SK-N-SH (cell line): ENCODE measurements around the gene FRS3. TPM values are rescaled to one million over a fixed set of nuclear protein-coding genes. Genes with fewer than 3 reads are reported as not detected.

ENCODE experiments used
- CTCF ChIA-PET: fragments of 300-600, 350-600 bp; formaldehyde crosslinking; extraction: SDS; loops from one replicate; lab custom pipeline; 2021; lab: Yijun Ruan, JAX
- POLR2A ChIA-PET: fragments of 350-600 bp; sonication (Branson Sonifier 250); formaldehyde crosslinking; extraction: SDS; loops from one replicate; lab custom pipeline; 2020; ENCODE audit warnings: antibody characterized with exemption, inconsistent platforms; lab: Yijun Ruan, JAX
- DNase-seq: peaks from one replicate; pipeline ENCODE4 v3.0.0; 2012
- H2AFZ ChIP-seq: fragments of 200-600 bp; sonication (generic); 2 replicates; pipeline ENCODE4 v1.8.1; 2016; ENCODE audit warnings: antibody characterized with exemption, mild to moderate bottlenecking, low read depth
- H3F3A ChIP-seq: fragments of 200-600 bp; sonication (generic); replicated peaks from 2 replicates; pipeline ENCODE3; 2016; ENCODE audit warnings: antibody characterized with exemption, mild to moderate bottlenecking; ENCODE audit not compliant: insufficient read depth
- H3K27ac ChIP-seq, 2 experiments: fragments of 200-500 bp in 1 of 2; fragments of 200-600 bp in 1 of 2; sonication (Bioruptor generic) in 1 of 2; sonication (generic), shearing (Covaris generic) in 1 of 2; 2 replicates each; pipeline versions ENCODE4 v1.5.1 to v1.6.1; 2014 to 2016; ENCODE audit warnings: low read depth in 2 of 2, inconsistent platforms in 1 of 2, low read length in 1 of 2, mild to moderate bottlenecking in 1 of 2, mixed read lengths in 1 of 2
- H3K27me3 ChIP-seq: fragments of 200-600 bp; sonication (generic), shearing (Covaris generic); 2 replicates; pipeline ENCODE4 v1.6.1; 2016; ENCODE audit warnings: mixed run types; ENCODE audit not compliant: insufficient read depth
- H3K36me3 ChIP-seq, 2 experiments: fragments of 200-500 bp in 1 of 2; fragments of 200-600 bp in 1 of 2; sonication (Bioruptor generic) in 1 of 2; sonication (generic) in 1 of 2; replicated peaks in 1 of 2; 2 replicates each; pipeline versions ENCODE3 to v1.5.1; 2014 to 2016; ENCODE audit warnings: low read length in 1 of 2, mild to moderate bottlenecking in 1 of 2; ENCODE audit not compliant: insufficient read depth in 2 of 2, control insufficient read depth in 1 of 2
- H3K4me1 ChIP-seq, 2 experiments: fragments of 200-500 bp in 1 of 2; fragments of 200-600 bp in 1 of 2; sonication (Bioruptor generic) in 1 of 2; sonication (generic), shearing (Covaris generic) in 1 of 2; 2 replicates each; pipeline versions ENCODE4 v1.5.1 to v1.6.1; 2014 to 2016; ENCODE audit warnings: low read depth in 1 of 2, low read length in 1 of 2, mixed run types in 1 of 2; ENCODE audit not compliant: insufficient read depth in 2 of 2, control insufficient read depth in 1 of 2
- H3K4me2 ChIP-seq: fragments of 200-600 bp; sonication (generic), shearing (Covaris generic); 2 replicates; pipeline ENCODE4 v1.6.1; 2017; ENCODE audit warnings: mixed run types
- H3K4me3 ChIP-seq, 2 experiments: fragments of 200-500 bp in 1 of 2; fragments of 200-600 bp in 1 of 2; sonication (Bioruptor generic) in 1 of 2; sonication (generic), shearing (Covaris generic) in 1 of 2; 2 replicates each; pipeline versions ENCODE4 v1.5.1 to v1.8.1; 2014 to 2016; ENCODE audit warnings: low read depth in 2 of 2, inconsistent platforms in 1 of 2, low read length in 1 of 2, mild to moderate bottlenecking in 1 of 2, mixed read lengths in 1 of 2, moderate library complexity in 1 of 2
- H3K79me2 ChIP-seq: fragments of 200-600 bp; sonication (generic); 2 replicates; pipeline ENCODE4 v1.8.1; 2017; ENCODE audit warnings: mild to moderate bottlenecking; ENCODE audit not compliant: insufficient read depth
- H3K9ac ChIP-seq: fragments of 200-600 bp; sonication (generic); 2 replicates; pipeline ENCODE4 v1.6.1; 2017; ENCODE audit warnings: mixed run types
- H3K9me2 ChIP-seq: fragments of 200-600 bp; sonication (generic); 2 replicates; pipeline ENCODE4 v1.6.1; 2017; ENCODE audit warnings: mixed run types
- H3K9me3 ChIP-seq: fragments of 200-600 bp; sonication (generic); 2 replicates; pipeline ENCODE4 v1.6.1; 2017; ENCODE audit warnings: mixed run types, mild to moderate bottlenecking, moderate library complexity
- H4K20me1 ChIP-seq: fragments of 200-600 bp; sonication (generic); 2 replicates; pipeline ENCODE4 v1.6.1; 2017; ENCODE audit warnings: mild to moderate bottlenecking, mixed run types; ENCODE audit not compliant: insufficient read depth
- ELF1 ChIP-seq: IDR thresholded peaks from 2 replicates; pipeline ENCODE4 v1.4.0; 2012
- FOSL2 ChIP-seq: IDR thresholded peaks from 2 replicates; pipeline ENCODE4 v1.4.0; 2012; ENCODE audit warnings: low read depth, mild to moderate bottlenecking, moderate library complexity, borderline replicate concordance
- FOXJ3 ChIP-seq: sonication (generic); formaldehyde crosslinking; IDR thresholded peaks from 2 replicates; pipeline ENCODE4 v1.5.1; 2020; ENCODE audit warnings: mild to moderate bottlenecking, missing genetic modification reagents
- FOXM1 ChIP-seq: IDR thresholded peaks from 2 replicates; pipeline ENCODE4 v1.4.0; 2012; ENCODE audit warnings: low read depth, mild to moderate bottlenecking
- GABPA ChIP-seq: IDR thresholded peaks from 2 replicates; pipeline ENCODE4 v1.4.0; 2012; ENCODE audit warnings: low read depth, mild to moderate bottlenecking
- GATA2 ChIP-seq: sonication (generic); formaldehyde crosslinking; IDR thresholded peaks from 2 replicates; pipeline ENCODE4 v1.5.0; 2020; ENCODE audit warnings: mild to moderate bottlenecking, missing genetic modification reagents
- IRF3 ChIP-seq: fragments of 150-350 bp; IDR thresholded peaks from 2 replicates; pipeline ENCODE4 v1.6.1; 2016; ENCODE audit warnings: mild to moderate bottlenecking, low read depth, low read length
- MAX ChIP-seq: IDR thresholded peaks from 2 replicates; pipeline ENCODE4 v1.4.0; 2012; ENCODE audit warnings: low read depth
- MEF2A ChIP-seq: IDR thresholded peaks from 2 replicates; pipeline ENCODE4 v1.4.0; 2012; ENCODE audit warnings: low read depth, borderline replicate concordance
- PBX3 ChIP-seq: IDR thresholded peaks from 2 replicates; pipeline ENCODE4; 2012
- POLR2AphosphoS5 ChIP-seq: IDR thresholded peaks from 2 replicates; pipeline ENCODE4 v1.6.1; 2012; ENCODE audit warnings: low read depth, low read length
- RAD21 ChIP-seq: IDR thresholded peaks from 2 replicates; pipeline ENCODE4 v1.6.1; 2012; ENCODE audit warnings: mild to moderate bottlenecking, low read length
- RCOR1 ChIP-seq: fragments of 150-350 bp; IDR thresholded peaks from 2 replicates; pipeline ENCODE4 v1.6.1; 2017; ENCODE audit warnings: antibody characterized with exemption, low read length
- REST ChIP-seq: IDR thresholded peaks from 2 replicates; pipeline ENCODE4 v1.6.1; 2012; ENCODE audit warnings: mild to moderate bottlenecking, low read depth, low read length, moderate library complexity
- RFX5 ChIP-seq: IDR thresholded peaks from 2 replicates; pipeline ENCODE4 v1.6.1; 2012; ENCODE audit warnings: mild to moderate bottlenecking, improper control_type of control experiment, low read length
- RXRA ChIP-seq: IDR thresholded peaks from 2 replicates; pipeline ENCODE4 v1.4.0; 2012; ENCODE audit warnings: low read depth, mild to moderate bottlenecking, borderline replicate concordance
- TAF1 ChIP-seq: IDR thresholded peaks from 2 replicates; pipeline ENCODE4 v1.6.1; 2012; ENCODE audit warnings: low read depth, mild to moderate bottlenecking, low read length, moderate library complexity, borderline replicate concordance
- TCF12 ChIP-seq: IDR thresholded peaks from 2 replicates; pipeline ENCODE4 v1.4.0; 2012
- USF1 ChIP-seq: IDR thresholded peaks from 2 replicates; pipeline ENCODE4 v1.4.0; 2012; ENCODE audit warnings: low read depth, borderline replicate concordance
- ZBTB33 ChIP-seq: IDR thresholded peaks from 2 replicates; pipeline ENCODE4 v1.4.0; 2012; ENCODE audit warnings: low read depth, borderline replicate concordance
- WGBS: methylation state at CpG from one replicate; pipeline ENCODE4 v1.1.6; 2017; ENCODE audit warnings: low lambda C conversion rate; 5-methylcytosine and 5-hydroxymethylcytosine counted together
- polyA plus RNA-seq, 3 experiments: library from polyadenylated mRNA; depleted of rRNA; stranded (reverse); fragments of >200 nt; gene quantifications; 2 replicates each; pipeline ENCODE4 v1.2.3, GENCODE V29; 2012

The FRS3 gene
- polyA plus RNA-seq, 1 of the 3 experiments (the other 2 are of a cell fraction) = 8.6 TPM

- CTCF ChIA-PET = interaction anchor here (0.7 to 1.3 kb wide), 2 partner anchors 13 to 46 kb away, joined by 3 to 4 read pairs; partner anchors contain the start of gene TOMM6
- H3K4me1 ChIP-seq = no peaks in the 10 kb centered on the region; a peak in 1 of 4 replicates
- H3K79me2 ChIP-seq = no peaks in the 10 kb centered on the region
- no peak overlapping the region for H3K27ac ChIP-seq
- 71% methylated on average over 10 of the region's 20 CpGs for WGBS
- no peaks in the 10 kb centered on the region for H4K20me1 ChIP-seq
- H3F3A ChIP-seq = no peaks in the 10 kb centered on the region
- POLR2A ChIA-PET = no interaction called here
- no peaks in the 10 kb centered on the region for H3K36me3 ChIP-seq
- TF ChIP-seq FOXM1 (no peak), RCOR1 (no peak), GABPA (no peak), RXRA (no peak), TCF12 (no peak), MEF2A (no peak), USF1 (no peak), PBX3 (no peak), FOXJ3 (no peak), ELF1 (no peak), TAF1 (no peak), RFX5 (no peak), FOSL2 (no peak), ZBTB33 (no peak), POLR2AphosphoS5 (no peak), MAX (no peak), IRF3 (no peak), GATA2 (CRISPR knock-in tag) (no peak), REST (no peak), RAD21 (no peak)
- DNase-seq = no peak
- H3K27me3 ChIP-seq = no peaks in the 10 kb centered on the region
- no peak overlapping the region for H2AFZ ChIP-seq
- no peaks in the 10 kb centered on the region for H3K9me3 ChIP-seq
- H3K4me3 ChIP-seq = no peak overlapping the region
- H3K9ac ChIP-seq = no peak overlapping the region
- no peak overlapping the region for H3K4me2 ChIP-seq
- no peaks in the 10 kb centered on the region for H3K9me2 ChIP-seq
Observed at GRCh38 chr6:41741625-41742490, 37.8 kb downstream of the FRS3 start.
